NCI-H2196 treated with DMSO at 0.1 percent for 48 hours (cell line): ENCODE data around the gene SLC22A23.

Source experiments
- DNase-seq: peaks from one replicate; lab custom pipeline; 2025; ENCODE audit not compliant: unreplicated experiment; lab: John Stamatoyannopoulos, UW

Gene SLC22A23

DNA sequence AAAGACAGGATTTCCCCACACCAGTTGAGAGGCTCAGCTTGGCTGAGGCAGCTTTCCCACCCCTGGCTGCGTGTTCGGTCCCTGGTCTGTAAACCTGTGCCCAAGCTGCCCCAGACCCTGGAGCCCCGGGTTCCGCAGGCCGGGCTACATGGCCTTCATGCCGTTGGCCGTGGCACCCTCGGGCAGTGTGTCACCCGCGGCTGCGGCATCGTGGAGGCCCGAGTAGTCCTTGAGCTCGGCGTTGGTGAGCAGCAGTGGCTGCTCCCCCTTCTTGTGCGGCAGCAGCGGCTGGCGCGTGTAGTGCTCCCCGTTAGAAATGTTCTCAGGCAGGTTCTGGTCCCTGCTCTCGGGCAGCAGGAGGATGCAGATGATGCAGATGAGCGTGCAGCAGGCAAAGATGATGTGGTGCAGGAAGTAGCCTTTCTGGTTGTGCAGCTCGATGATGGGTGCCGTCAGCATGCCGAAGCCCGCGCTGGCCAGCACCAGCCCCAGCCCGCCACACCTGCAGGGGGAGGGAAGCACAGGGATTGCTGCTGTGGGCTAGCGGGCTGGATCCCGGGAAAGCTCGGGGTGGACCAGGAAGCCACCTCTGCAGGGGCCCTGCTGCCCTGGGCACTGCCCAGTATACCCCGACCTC, 183.8 kb downstream of the SLC22A23 start:
- DNase-seq: no peak

DNA sequence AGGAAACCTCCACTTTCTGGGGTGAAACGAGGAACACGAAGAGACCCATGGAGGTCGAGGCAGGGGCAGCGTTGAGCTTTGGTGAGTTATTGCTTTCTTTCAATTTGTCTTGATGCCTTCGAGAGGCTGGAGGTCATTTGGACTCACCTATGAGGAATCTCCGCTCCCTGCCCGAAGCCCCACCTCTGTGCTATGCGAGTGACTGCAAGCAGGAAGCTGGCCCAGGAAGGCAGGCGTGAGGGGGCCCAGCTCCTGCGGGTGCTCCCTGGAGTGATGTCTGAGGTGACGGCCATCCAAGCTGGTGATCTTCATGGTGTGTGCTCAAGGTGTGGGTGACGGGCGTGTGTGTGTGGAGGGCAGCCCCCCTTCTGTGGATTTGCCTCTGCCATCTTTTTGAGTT, 185.1 kb downstream of the SLC22A23 start:
- no peak for DNase-seq

DNA sequence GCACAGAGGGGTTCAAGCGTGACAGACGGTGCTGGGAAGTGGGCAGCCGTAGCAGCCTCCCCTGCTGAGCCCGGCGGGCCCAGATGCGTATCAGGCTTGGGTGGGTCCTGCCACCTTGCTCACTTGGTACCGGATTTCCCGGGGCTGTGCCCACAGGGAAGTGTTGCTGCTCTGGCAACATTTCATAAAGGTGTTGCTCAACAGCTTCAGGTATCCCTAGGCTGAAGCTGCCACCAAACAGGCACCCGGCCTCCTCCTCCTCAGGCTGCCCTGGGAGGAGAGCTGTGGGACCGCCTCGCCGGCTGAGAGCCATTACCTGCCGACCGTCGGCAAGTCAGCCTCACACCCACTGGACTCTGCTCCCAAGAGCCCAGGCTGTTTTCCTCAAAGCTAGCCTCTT, 186.6 kb downstream of the SLC22A23 start:
- DNase-seq: no peak

DNA sequence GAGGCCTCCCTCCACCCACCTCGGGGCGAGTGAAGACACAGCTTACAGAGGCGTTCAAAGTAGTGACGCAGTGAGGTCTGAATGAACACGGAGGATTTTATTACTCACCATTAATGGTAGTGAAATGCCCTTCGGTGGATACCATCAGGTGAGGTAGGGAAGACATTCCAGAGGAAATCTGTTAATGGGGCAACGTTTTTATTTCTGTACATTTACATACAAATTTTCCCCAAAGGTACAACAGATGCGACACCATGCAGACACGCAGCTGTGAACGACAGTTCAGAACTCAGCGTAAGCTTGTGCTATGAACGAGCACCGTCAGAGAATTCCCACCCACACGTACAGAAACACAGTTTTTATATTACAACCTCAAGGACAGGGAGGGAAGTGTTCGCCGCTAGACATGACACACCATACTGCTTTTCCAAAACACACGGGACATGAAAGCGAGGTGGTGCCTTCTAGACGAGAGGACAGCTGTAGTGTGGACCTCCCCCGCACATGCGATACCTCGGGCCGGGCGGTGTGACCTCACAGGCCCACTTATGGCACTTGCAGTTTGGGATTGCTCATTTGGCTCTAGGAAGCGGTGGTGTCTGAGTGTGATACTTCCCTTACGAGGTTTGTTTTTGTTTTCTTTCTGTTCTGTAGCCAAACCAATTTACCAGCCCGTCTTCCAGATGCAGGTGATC, 187.4 kb downstream of the SLC22A23 start:
- no peak for DNase-seq

DNA sequence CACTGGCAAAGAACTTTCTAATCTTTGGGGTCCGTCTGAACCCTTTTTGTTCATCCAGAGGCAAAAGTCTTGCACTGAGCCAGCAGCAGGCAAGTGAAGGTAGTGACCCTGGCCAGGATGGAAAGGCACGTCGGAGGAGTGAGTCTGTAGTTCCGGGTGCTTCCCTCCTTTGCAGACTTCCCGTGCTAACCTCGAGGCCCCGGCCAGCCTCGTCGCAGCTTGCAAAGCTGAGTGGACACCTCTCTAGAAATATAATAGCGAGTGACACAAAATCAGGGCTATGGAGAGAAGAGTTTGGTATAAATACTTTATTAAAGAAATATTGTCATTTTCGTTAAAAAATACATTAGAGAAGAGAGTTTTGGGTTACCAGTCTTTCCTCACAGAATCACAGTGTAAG, 188.2 kb downstream of the SLC22A23 start:
- no peak for DNase-seq

DNA sequence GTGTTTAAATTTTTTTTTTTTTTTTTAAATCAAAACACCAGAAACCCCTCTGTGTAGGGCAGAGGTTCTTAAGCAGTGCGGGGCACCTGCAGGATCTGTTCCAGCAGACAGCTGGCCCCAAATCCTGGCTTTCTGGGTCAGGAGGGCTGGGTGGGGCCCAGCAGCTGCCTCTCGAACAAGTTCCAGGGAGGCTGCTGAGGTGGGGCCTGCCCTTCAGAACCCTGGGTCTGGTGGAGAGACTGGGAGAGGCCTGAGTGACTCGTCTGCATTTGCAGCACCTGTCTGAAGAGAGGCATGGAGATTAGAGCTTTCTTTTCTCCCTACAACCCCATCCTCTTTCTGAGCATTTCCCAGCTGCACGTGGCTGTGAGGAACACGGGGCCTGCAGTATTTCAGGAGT, 189.7 kb downstream of the SLC22A23 start:
- DNase-seq: no peak

DNA sequence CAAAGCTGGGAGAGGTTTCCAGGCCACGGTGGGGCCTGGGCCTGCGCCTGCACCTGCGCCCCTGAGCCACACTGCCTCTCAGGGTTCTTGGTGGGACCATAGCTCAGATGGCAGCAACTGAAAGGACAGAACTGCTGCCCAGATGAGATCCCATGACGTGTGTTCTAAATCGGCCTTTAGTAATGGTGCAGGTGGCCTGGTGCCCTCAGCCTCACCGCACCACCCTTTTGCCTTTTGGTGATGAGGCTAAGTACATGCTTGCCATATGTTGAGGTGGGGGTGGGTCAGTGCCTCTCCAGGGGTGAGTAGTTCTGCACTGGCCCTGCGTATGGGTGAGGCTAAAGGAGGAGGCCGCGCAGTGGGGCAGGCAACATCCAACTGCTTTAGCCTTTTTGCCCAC, 190.7 kb downstream of the SLC22A23 start:
- no peak for DNase-seq

DNA sequence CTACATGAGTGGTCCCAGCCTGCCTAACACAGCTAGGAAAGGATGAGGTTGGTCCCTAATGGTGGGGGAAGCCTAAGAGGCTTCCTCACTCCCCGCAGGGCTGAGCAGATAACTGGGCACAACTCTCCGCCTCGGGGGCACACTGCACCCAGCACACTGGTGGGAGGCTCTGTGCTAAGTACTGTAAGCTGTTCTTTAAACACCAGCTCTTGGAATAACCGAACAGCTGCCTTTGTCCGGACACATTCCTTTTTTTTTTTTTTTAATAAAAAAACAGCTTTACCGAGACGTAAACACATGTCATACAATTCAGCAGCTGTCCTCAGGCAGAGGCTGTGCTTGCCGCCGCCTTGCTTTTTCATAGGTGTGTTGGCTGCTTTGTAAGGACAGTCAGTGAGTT, 191.2 kb downstream of the SLC22A23 start:
- DNase-seq: no peak

DNA sequence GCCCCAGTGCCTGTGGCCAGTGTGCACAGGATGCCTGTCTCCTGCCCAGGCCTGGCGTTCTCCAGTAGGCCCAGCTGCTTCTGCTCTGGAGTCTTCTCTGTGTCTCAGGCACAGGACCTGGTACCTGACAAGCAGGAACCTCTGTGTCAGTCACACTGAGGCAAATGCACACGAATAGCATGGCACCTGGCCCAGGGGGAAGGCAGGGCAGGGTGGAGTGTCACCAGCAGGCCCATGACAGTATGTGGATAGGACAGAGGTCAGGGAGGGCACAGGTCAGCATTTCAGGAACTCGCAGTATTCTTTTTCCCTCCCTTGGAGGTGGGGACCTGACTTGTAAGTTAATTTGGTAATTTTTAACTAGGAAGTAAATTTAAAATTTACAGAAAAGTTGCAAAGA, 192.5 kb downstream of the SLC22A23 start:
- DNase-seq: no peak

DNA sequence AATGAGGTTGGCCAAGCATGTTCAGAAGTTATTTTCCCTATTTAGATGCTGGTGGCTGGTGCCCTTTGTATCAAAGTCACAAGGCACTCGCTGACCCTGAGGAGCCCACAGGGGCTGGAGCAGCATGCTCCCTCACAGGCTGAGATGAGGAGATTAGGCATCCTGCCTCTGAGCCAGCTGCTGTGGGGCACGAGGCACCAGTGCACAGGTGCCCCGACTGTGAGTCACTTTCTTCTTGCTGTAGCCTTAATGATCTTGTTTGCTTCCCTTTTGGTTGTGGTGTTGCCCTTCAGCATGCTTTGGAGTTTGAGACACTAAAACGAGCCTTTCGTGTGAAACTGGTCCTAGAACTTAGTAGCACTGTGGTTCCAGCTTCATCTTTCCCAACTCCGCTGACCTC, 193.8 kb downstream of the SLC22A23 start:
- no peak for DNase-seq

DNA sequence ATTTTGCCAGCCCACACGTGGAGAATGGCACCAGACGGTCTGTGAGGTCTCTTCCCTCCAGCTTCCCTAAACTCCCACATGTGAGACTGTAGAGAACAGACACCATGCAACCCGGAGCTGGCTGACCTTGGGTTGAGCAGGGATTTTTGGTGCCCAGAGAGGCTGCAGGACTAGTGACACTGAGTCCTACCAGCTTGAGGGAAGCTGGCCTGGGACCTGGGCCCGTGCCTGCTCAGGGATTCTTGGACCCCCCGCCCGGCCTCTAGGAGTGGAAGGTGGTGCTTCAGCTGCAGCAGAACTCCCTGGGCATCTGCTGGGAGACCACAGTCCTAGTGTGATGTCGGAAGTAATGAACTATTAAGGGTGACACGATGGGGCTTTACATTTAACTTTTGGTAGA, 194.9 kb downstream of the SLC22A23 start:
- DNase-seq: no peak

DNA sequence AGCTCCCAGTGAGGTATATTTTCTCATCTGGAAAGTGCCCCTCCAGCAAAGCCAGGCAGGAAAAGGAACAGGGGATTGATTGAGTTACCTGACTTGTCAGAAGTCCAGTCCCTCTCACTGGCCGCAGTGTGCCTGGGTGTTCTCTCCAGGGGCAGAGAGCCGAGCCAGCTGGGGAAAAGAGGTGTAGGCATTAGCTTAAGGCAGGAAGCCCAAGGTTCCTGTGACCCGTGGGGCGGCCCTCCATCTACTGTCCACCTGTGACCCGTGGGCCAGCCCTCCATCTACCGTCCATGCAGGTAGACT, 195.4 kb downstream of the SLC22A23 start:
- DNase-seq: no peak

DNA sequence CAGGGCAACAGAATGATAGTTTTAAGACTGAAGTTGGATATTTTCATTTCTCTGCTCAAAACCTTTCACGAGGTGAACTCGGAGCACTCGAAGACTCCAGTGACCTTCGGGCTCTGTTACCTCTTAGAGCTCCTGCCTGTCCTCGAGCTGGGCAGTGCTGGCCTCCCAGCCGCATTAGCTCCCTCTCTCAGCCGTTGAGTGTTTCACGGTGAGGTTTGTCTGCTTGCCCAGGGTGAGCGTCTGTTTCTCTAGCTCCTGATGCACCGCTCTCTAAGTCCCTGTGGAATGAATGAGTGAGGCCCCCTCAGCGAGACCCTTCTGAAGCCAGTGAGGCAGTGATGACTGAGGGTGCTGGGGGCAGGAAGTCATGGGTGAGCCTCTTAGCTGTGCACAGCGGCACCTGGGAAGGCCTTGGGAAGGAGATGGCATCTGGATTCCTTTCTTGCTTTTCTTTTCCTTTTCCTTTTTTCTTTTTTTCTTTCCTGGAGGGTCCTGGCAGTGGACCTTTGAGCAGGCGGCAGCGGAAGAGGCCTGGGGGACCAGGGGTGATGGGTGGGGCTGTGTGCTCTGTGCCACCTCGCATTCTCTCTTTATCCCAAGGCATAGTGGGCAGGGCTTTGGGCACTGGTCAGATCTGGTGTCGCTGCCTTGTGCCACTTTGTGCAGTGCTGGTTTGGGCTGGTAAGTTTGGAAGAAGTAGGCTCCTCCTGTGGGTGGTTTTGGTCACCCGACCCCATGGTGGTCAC, 195.9 kb downstream of the SLC22A23 start:
- no peak for DNase-seq

DNA sequence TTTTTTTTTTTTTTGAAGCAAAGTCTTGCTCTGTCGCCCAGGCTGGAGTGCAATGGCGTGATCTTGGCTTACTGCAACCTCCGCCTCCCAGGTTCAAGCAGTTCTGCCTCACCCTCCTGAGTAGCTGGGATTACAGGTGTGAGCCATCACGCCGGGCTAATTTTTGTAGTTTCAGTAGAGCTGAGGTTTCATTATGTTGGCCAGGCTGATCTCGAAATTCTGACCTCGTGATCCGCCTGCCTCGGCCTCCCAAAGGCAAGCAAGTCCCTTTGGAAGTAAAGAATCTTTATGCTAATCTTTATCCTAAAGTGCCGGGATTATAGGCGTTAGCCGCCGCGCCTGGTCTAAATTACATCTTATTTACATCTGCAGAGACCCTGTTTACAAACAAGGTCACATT, 196.6 kb downstream of the SLC22A23 start:
- DNase-seq: no peak

DNA sequence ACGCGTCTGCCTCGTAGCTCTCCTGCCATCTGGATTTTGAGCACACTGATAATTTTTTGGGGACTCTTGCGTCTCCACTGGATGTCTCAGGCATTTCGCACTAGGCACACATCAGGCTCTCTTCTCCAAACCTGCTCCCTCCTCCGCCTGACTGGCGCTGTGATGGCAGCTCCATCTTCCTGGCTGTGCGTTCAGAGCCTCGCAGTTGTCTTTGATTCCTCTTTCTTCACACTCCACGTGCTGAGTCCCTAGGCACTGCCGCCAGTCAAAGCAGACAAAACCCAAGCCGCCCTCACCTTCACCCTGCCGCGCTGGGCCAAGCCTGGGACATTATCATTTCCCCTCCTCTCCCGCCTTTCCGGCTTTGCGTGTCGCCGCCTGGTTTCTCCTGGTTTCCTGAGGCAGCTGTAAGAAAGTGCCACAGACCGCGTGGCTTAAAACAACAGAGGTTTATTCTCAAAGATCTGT, 197.3 kb downstream of the SLC22A23 start:
- no peak for DNase-seq

DNA sequence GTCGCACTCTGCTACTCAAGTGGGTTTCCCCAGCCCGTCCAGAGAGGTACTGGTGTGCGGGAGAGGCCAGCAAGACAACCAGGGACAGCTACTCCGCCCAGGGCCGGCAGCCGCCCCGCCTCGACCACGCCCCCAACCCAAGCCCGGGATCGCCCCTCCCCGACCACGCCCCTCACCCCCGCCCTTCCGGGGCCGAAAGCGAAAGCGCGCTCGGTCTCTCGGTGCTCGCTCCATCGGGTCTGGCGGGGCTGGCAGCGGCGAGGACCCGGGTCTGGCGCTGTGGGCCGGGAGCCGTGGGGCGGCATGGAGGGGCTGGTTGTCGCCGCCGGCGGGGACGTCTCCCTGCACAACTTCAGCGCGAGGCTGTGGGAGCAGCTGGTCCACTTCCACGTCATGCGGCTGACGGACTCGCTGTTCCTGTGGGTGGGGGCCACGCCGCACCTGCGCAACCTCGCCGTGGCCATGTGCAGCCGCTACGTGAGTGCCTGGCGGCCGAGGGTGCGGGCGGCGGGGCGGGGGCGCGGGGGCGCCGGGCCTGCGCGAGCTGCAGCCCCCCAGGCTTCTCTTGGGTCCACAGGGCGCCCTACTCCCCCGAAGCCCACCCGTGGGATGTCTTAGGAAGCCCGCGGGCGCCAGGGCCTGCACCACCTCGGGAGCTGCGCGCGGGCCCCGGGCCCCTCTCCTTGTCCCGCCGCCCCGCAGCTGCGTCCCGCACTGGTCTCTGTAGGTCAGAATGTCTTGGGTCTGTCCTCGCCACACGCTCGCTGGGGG, 197.9 kb downstream of the SLC22A23 start, which contains the start of gene PSMG4:
Gene PSMG4, plus strand, starts transcription at position 228 of the 771 bp plus-strand sequence. Its CDS starts 76 bp downstream, at position 304.
- DNase-seq: peak; percentile 78

DNA sequence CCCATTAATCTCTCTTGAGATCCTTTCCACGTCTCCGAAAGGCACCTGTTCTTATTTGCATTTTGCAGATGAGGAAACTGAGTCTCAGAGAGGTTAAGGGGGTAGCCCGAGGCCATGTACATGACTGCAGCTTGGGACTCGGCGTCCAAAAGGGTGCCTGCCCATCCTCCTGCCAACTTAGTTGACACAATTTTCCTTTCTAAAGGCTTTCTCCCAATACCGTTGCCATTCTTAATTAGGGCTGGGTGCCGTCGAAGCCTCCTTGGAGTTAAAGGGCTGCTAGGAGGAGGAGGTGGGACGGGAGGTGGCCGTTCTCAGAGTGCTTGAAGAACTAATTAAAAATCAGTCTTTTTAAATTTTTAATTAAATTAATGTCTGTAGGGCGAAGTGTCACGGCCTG, 198.6 kb downstream of the SLC22A23 start:
- no peak for DNase-seq

DNA sequence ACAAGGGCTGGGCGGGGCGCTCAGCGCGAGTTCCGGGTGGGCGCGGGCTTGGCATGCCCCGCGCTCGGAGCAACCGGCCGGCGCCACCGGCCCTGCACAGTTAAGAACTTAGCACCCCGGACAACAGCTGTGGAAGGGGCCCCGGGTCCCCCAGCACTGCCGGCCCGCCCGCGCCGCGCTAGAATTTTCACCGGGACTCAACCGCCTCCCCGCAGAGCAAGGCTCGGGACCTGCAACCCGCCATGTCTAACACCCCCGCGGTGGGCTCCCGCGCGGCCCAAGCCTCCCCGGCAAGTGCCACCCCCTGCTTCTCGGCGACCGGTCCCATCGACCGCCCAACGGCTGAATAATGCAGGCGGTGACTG, 203.3 kb downstream of the SLC22A23 start:
- DNase-seq: no peak

DNA sequence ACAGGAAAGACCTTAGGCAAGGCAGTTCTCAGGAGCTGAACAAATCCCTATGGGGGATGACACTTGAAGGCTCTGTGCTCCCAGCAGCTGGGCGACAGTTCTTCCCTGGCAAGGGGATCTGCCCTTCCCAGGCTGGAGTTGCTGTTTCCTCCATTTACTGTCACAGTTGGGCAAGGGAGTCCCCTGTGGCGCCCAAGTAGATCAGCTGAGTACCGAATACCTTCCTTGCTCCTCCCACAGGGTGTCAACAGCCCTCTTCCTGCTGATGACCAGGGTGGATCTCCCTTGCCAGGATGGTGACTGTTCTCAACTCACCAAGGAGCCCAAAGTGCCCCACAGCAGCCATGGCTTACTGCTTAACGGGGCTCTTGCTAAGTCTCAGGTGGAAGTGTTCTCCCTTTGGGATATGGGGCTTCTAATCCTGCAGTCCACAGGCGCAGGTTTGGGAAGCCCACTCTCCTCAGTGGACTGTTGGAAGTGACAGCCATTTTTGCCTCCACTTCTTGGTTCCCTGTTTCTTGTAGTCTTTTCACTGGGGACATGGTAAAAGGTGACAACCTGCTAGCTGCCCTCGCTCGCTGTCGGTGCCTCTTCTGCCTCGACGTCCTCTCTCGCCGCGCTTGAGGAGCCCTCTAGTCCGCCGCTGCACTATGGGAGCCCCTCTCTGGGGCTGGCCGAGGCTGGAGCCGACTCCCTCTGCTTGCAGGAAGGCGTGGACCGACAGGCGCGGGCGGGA, 203.8 kb downstream of the SLC22A23 start:
- DNase-seq: no peak

DNA sequence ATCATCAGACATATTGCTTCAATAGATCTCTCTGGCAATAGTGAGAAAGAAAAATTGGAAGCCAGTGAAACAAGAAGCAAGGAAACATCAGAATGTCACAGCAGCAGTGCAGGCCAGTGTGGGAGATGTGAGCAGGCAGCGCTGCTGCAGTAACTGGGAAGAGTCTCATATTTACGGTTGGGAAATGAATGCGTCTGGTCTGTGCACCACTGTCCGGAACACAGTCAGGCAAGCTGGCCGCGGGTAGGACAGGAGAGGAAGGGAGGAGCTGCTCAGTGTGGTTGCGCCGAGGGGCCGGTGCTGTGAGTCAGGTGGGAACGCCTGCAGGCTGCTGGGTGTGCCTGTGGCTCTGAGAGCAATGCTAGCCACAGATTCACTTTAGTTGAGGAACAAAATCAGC, 204.5 kb downstream of the SLC22A23 start:
- no peak for DNase-seq
